Fibroblast of mammary gland (primary cell): ENCODE data around the gene AHRR.
A peak's percentile ranks its signal among the peaks of the same experiment; 100 is the strongest.
"Not testable (repeated sequence)": the region's sequence is repeated elsewhere in the genome, so short reads cannot be mapped to it uniquely, and the experiment has no call there.

Source experiments
- DNase-seq: peaks from one replicate; pipeline ENCODE4 v3.0.0-alpha.2; 2010; ENCODE audit warnings: low read depth
- H3K4me3 ChIP-seq: 2 replicates; pipeline ENCODE4 v1.5.1; 2011; ENCODE audit warnings: low read depth, mild to moderate bottlenecking, low read length, moderate library complexity; ENCODE audit not compliant: control insufficient read depth
- CTCF ChIP-seq: conservative IDR thresholded peaks from 2 replicates; pipeline ENCODE4 v1.5.1; 2011; ENCODE audit warnings: low read depth, low read length, inconsistent platforms; ENCODE audit not compliant: control insufficient read depth, insufficient read depth

The AHRR gene

DNA sequence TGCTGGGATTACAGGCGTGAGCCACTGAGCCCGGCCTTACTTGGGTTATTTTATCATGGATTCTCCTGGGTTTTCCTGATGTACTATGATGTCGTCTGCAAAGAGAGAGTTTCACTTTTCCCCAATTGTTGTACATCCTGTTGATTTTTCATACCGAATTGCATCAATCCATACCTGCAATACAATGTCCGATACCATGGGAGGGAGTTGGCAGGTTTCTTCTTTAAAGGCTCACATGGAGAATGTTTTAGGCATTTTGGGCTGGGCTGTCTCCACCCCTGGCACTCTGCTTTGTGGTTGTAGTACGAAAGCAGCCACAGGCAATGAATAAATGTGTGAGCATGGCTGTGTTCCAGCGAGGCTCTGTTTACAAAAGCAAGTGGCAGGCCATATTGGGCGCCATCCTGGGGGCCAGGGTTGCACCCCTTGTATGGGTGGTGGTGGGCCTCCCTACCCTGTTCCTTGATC is 86.3 kb downstream of the AHRR start:
- DNase-seq = no peak
- H3K4me3 ChIP-seq = no peak overlapping the region
- no peak for TF ChIP-seq CTCF

- TF ChIP-seq CTCF = no peak
- no peak for DNase-seq
- no peak overlapping the region for H3K4me3 ChIP-seq
Measured at GRCh38 chr5:410911-411517, 89.5 kb downstream of the AHRR start.

DNA sequence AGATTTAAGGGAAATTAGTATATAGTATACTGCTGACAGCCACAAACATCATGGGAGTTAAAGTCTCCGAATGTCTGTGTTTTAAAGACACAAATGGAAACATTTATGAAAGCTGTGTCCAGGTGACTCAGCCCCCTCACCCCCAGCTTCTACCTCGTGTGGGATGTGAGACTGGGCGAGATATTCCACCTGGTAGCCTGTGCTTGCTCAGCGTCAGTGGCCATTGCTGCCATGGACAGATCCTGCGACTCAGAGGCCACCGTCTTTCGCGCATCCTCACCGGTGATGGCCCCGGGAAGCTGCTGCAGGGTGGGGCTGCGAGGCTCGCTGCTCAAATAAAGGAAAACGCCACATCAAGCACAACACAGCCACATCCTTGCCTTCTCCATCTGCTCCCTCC is 90.2 kb downstream of the AHRR start:
- TF ChIP-seq CTCF = no peak
- DNase-seq = no peak
- H3K4me3 ChIP-seq = no peak overlapping the region

DNA sequence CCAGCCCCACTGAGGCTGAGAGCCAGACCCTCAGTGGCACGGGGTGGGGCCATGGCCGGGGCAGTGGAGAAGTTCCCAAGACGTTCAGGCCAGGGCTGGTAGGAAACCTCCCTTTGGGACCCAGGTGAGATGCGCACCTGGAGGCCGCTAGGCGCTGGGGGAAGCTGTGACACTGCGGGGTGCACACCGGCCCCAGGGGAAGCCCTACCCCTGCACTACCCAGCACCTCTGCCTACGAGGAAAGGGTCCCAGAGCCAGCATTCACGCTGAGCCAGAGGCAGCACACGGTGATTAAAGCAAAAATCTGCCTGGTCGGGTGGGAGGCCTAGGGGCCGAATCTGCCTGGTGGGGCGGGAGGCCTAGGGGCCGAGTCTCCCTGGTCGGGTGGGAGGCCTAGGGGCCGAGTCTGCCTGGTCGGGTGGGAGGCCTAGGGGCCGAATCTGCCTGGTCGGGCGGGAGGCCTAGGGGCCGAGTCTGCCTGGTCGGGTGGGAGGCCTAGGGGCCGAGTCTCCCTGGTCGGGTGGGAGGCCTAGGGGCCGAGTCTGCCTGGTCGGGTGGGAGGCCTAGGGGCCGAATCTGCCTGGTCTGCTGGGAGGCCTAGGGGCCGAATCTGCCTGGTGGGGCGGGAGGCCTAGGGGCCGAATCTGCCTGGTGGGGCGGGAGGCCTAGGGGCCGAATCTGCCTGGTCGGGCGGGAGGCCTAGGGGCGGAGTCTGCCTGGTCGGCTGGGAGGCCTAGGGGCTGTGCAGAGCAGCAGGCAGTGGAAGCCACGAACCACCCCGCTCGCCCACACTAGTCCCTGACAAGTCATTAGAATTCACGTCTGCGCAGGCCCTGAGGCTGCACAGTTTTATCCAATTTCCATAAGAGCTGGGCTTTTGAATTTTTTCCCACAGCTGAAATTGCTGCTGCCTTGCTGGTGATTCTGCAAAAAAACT is 93.7 kb downstream of the AHRR start:
- DNase-seq = peak; percentile 26
- H3K4me3 ChIP-seq = not testable (repeated sequence)

- no peak overlapping the region for H3K4me3 ChIP-seq
- DNase-seq = no peak
- no peak for TF ChIP-seq CTCF
Measured at GRCh38 chr5:415928-416635, 94.6 kb downstream of the AHRR start.

DNA sequence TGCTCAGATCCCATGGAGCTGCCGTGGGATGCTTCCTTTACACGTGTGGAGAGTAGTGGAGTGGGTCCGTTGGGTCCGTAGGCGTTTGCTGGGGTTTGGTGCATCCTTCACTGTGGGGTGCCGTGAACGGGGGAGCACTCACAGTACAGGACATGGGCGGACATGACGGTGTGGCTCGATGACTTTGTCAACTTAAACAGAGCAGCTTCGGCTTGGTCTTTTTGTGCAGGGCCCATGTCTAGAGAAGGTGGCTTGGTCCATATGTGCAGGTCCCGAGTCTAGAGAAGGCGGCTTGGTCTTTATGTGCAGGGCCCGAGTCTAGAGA is 95.1 kb downstream of the AHRR start:
- no peak for TF ChIP-seq CTCF
- DNase-seq = no peak
- no peak overlapping the region for H3K4me3 ChIP-seq
